ENCODE results near the gene CLIC4. TPM values are rescaled to one million over a fixed set of nuclear protein-coding genes. Genes with fewer than 3 reads are reported as not detected.

The CLIC4 gene
- total RNA-seq, 1 donor: 544 TPM

DNA sequence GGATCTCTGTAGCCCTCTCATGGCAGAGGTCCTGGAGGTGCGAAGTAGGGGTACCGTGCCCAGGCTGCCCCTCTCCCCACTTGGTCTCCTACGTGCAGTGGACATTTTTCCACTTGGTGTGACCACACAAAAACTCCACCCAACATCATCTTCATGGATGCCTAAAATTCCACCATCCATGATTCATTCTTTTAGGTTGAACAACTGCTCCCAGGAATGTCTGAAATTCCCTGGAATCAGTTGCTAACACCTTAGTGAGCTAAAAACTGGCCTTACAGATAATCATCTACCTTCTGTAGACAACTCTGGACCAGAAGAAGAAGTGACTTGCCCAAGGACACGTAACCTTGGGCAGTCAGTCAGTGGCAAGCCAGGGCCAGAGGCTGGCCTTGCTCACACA is 32.1 kb upstream of the CLIC4 start:
- TF ChIP-seq, protein P1, sequence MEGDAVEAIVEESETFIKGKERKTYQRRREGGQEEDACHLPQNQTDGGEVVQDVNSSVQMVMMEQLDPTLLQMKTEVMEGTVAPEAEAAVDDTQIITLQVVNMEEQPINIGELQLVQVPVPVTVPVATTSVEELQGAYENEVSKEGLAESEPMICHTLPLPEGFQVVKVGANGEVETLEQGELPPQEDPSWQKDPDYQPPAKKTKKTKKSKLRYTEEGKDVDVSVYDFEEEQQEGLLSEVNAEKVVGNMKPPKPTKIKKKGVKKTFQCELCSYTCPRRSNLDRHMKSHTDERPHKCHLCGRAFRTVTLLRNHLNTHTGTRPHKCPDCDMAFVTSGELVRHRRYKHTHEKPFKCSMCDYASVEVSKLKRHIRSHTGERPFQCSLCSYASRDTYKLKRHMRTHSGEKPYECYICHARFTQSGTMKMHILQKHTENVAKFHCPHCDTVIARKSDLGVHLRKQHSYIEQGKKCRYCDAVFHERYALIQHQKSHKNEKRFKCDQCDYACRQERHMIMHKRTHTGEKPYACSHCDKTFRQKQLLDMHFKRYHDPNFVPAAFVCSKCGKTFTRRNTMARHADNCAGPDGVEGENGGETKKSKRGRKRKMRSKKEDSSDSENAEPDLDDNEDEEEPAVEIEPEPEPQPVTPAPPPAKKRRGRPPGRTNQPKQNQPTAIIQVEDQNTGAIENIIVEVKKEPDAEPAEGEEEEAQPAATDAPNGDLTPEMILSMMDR (IDR thresholded peaks at IDR 0.05; ENCODE audit: insufficient read depth, low read depth, low read length): no peak
- no peak overlapping the region for H3K4me3 ChIP-seq (ENCODE audit: low read depth, low read length)
- no peak for DNase-seq (ENCODE audit: low read depth)

DNA sequence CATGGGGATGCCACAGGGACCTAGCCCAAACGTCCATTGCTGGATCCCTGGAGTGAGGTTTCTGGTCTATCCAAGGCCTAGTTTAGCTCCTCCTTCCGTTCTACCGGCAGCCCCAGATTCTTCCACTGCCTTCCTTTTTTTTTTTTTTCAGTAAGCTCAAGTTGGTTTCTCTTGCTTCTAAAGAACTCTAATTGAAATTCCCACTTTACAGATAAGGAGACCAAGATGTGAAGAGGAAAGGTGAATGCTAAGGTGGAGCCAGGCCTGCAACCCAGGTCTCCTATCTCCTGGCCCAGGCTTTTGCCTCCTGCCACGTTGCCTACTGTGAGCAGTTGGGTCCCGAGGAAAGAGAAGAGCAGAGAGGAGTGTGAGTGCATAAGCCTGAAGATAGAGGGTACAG is 31.5 kb upstream of the CLIC4 start:
- no peak for DNase-seq (ENCODE audit: low read depth)
- no peak overlapping the region for H3K4me3 ChIP-seq (ENCODE audit: low read depth, low read length)
- TF ChIP-seq, protein P1 (IDR thresholded peaks at IDR 0.05; ENCODE audit: insufficient read depth, low read depth, low read length): no peak

DNA sequence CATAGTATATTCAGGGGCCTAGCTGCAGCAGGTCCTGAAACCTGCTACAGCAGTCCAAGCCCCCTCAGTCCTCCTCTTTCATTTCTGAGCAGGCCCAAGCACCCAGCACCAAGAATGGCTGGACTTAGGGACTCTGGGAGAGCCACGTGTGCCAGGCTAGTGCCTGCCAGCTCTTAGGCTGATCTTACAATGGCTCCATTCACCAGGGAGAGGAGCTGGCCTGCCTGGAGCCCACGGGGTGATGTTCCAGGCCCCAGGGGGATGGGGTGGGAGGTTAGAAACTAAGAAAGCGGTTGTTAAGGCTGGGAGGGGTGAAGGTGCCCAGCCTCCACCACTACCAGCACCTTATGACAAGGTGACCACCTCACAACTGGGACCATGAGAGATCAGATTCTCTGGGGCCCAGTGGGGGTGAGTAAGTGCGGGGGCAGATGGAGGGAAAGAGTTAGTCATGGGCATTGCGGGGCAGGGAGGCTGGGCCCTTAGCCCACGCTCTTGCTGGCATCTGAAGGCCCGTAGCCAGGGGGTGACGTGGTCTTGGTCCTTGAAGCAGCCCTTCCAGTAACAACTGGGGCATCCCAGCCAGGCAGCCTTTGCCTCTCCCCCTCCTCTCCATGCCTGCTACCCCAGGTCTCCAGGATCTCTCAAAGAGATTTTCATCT is 30.3 kb upstream of the CLIC4 start:
- no peak overlapping the region for H3K4me3 ChIP-seq (ENCODE audit: low read depth, low read length)
- no peak for DNase-seq (ENCODE audit: low read depth)

DNA sequence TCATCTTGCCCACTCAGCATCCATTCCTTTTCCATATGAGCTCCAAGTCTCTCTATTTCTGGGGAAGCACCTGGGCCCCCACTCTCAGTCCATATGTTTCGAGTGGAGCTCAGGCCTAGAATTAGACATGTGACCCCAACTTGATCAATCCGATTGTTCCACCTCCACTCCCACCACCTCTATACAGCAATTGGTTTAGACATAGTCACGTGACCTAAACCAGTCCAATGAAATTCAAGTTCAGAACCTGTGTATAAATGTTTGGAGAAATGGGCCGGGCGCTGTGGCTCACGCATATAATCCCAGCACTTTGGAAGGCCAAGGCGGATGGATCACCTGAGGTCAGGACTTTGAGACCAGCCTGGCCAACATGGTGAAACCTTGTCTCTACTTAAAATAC is 29.6 kb upstream of the CLIC4 start:
- TF ChIP-seq, protein P1 (IDR thresholded peaks at IDR 0.05; ENCODE audit: insufficient read depth, low read depth, low read length): no peak
- no peak overlapping the region for H3K4me3 ChIP-seq (ENCODE audit: low read depth, low read length)
- no peak for DNase-seq (ENCODE audit: low read depth)

More for the DNA sequence above, 30.3 kb upstream of the CLIC4 start:
- TF ChIP-seq, protein P1 (IDR thresholded peaks at IDR 0.05; ENCODE audit: insufficient read depth, low read depth, low read length): no peak

DNA sequence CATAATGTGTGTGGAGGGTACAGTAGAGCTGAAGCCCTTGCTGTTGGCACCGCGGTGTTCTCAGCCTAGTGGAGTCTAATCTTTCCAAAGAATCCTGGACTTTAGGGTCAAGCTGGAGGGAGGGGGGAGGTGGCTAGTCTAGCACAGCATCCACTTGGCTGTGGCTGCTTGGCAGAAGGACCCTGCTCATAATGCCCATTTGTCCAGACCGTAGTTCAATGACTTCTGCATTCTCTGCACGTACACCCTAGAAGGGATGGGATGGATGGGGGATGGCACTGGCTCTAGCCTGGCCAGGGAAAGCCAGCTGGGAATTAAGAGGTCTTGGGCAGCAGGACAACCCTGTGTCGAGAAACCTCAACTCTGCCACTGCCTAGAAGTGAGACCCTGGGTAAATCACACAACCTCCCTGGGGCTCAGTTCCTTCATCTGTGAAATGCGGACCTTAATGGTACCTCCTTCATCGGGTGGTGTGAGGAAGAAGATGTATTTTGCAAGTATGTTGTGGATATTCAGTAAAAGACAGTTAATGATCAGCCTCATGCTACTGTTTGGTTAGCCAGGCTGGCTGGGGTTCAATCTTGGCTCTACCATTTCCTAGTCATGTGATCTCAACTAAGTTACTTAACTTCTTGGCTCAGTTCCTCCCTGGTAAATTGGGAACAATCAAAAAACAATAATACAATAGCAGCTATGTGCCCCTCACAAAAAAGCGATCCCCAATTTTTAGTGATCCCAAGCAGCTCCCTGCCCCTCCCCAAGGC is 27.2 kb upstream of the CLIC4 start:
- no peak overlapping the region for H3K4me3 ChIP-seq (ENCODE audit: low read depth, low read length)
- TF ChIP-seq, protein P1 (IDR thresholded peaks at IDR 0.05; ENCODE audit: insufficient read depth, low read depth, low read length): no peak
- no peak for DNase-seq (ENCODE audit: low read depth)

DNA sequence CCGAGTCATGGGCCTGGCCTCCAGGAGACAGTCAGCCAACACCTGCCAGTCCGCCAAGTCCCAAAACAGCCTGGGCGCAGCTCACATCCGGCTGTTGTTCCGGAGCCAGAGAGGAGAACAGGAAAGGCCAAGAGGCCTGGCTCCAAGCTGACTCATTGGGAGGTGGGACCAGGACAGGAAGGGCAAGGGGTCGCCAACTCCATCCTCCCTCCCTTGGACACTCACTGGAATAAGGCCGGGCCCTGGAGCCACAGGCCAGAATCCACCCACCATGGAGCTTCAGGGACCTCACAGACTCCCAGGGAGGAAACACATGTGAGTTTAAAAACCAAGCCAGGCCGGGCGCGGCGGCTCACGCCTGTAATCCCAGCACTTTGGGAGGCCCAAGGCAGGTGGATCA is 25.1 kb upstream of the CLIC4 start:
- TF ChIP-seq, protein P1 (IDR thresholded peaks at IDR 0.05; ENCODE audit: insufficient read depth, low read depth, low read length): no peak
- peak; percentile 82 for DNase-seq (ENCODE audit: low read depth)
- H3K4me3 ChIP-seq (ENCODE audit: low read depth, low read length): no peak overlapping the region
